Measurements from ENCODE around the gene PDGFD.

GRCh38 chr11:104054911-104055529 is 108.9 kb downstream of the PDGFD start:
- TF ChIP-seq CTCF (IDR thresholded peaks at IDR 0.05): no peak
- TF ChIP-seq POLR2A (IDR thresholded peaks at IDR 0.05): no peak
- no peak for TF ChIP-seq EP300 (IDR thresholded peaks at IDR 0.05)

Data from ovary (tissue), 3 donors.